ENCODE measurements around the gene RBL1. TPM values are rescaled to one million over a fixed set of nuclear protein-coding genes. Genes with fewer than 3 reads are reported as not detected.

Gene RBL1
- polyA plus RNA-seq, 1 donor from 2014 or later = 5.1 TPM

- Histone ChIP-seq H2AFZ (ENCODE audit: low read depth, low read length) (no peak overlapping the region), H3K27ac (ENCODE audit: low read length) (no peak overlapping the region)
These were observed 126.2 kb downstream of the RBL1 start for GRCh38 chr20:36969478-36970186.

GRCh38 chr20:36969051-36969450, 126.7 kb downstream of the RBL1 start:
- Histone ChIP-seq H3K27ac (ENCODE audit: low read length) (no peak overlapping the region), H3K9me3 (ENCODE audit: low read length) (no peaks in the 10 kb centered on the region), H3K4me3 (ENCODE audit: low read length) (no peak overlapping the region), H3K27me3 (ENCODE audit: insufficient read depth, low read depth, low read length) (no peaks in the 10 kb centered on the region), H3K9ac (ENCODE audit: low read length) (no peak overlapping the region), H3K4me2 (ENCODE audit: low read length) (no peak overlapping the region), H3K36me3 (ENCODE audit: insufficient read depth, low read length) (no peaks in the 10 kb centered on the region), H3K9me2 (ENCODE audit: insufficient read depth, low read length) (no peaks in the 10 kb centered on the region), H2AFZ (ENCODE audit: low read depth, low read length) (no peak overlapping the region), H3K79me2 (replicated peaks; ENCODE audit: insufficient read depth, low read length) (no peaks in the 10 kb centered on the region), H3F3A (ENCODE audit: insufficient read depth, low read length, poor library complexity, severe bottlenecking) (no peaks in the 10 kb centered on the region), H4K20me1 (ENCODE audit: insufficient read depth) (no peaks in the 10 kb centered on the region)
- TF ChIP-seq REST (IDR thresholded peaks at IDR 0.05; ENCODE audit: borderline replicate concordance) (no peak), EP300 (conservative IDR thresholded peaks at IDR 0.05; ENCODE audit: poor library complexity, severe bottlenecking) (no peak), TAF1 (IDR thresholded peaks at IDR 0.05; ENCODE audit: low read depth) (no peak), POLR2AphosphoS5 (IDR thresholded peaks at IDR 0.05) (no peak), MXI1 (conservative IDR thresholded peaks at IDR 0.05; ENCODE audit: poor library complexity, severe bottlenecking) (no peak), CTCF (IDR thresholded peaks at IDR 0.05; ENCODE audit: poor library complexity, severe bottlenecking) (no peak), RAD21 (conservative IDR thresholded peaks at IDR 0.05) (no peak), SMC3 (conservative IDR thresholded peaks at IDR 0.05; ENCODE audit: poor library complexity) (no peak), EZH2 (IDR thresholded peaks at IDR 0.05; ENCODE audit: borderline replicate concordance, insufficient read depth, low read length, poor library complexity, severe bottlenecking) (no peak)

More at GRCh38 chr20:36969478-36970186, 126.2 kb downstream of the RBL1 start:
- H3K4me3 ChIP-seq (ENCODE audit: low read length) = no peak overlapping the region
- no peak overlapping the region for H3K9ac ChIP-seq (ENCODE audit: low read length)
- H3K9me3 ChIP-seq (ENCODE audit: low read length) = no peaks in the 10 kb centered on the region
- no peaks in the 10 kb centered on the region for H4K20me1 ChIP-seq (ENCODE audit: insufficient read depth)
- H3K27me3 ChIP-seq (ENCODE audit: insufficient read depth, low read depth, low read length) = no peaks in the 10 kb centered on the region
- H3K9me2 ChIP-seq (ENCODE audit: insufficient read depth, low read length) = no peaks in the 10 kb centered on the region
- H3F3A ChIP-seq (ENCODE audit: insufficient read depth, low read length, poor library complexity, severe bottlenecking) = no peaks in the 10 kb centered on the region
- H3K79me2 ChIP-seq (replicated peaks; ENCODE audit: insufficient read depth, low read length) = no peaks in the 10 kb centered on the region
- H3K4me2 ChIP-seq (ENCODE audit: low read length) = no peak overlapping the region
- no peak for TF ChIP-seq SMC3 (conservative IDR thresholded peaks at IDR 0.05; ENCODE audit: poor library complexity)
- TF ChIP-seq MXI1 (conservative IDR thresholded peaks at IDR 0.05; ENCODE audit: poor library complexity, severe bottlenecking) = no peak
- TF ChIP-seq CTCF (IDR thresholded peaks at IDR 0.05; ENCODE audit: poor library complexity, severe bottlenecking) = no peak
- TF ChIP-seq EP300 (conservative IDR thresholded peaks at IDR 0.05; ENCODE audit: poor library complexity, severe bottlenecking) = no peak
- no peaks in the 10 kb centered on the region for H3K36me3 ChIP-seq (ENCODE audit: insufficient read depth, low read length)

All from neural cell (in vitro differentiated cells).